HL-60 (cell line): Measurements from ENCODE around the gene FLACC1.

Experiments used
- DNase-seq, 2 experiments: peaks; one replicate each; pipeline ENCODE4 v3.0.0-alpha.2; 2010 to 2020; ENCODE audit warnings: low read depth in 1 of 2, low spot score in 1 of 2
- H3K27ac ChIP-seq: fragments of 250-450 bp; sonication (Bioruptor Pico); replicated peaks from 2 replicates; pipeline ENCODE4 v1.5.1; 2020; ENCODE audit warnings: mild to moderate bottlenecking, moderate library complexity
- H3K27me3 ChIP-seq: fragments of 250-450 bp; sonication (Bioruptor Pico); 2 replicates; pipeline ENCODE4 v1.5.1; 2021; ENCODE audit warnings: mild to moderate bottlenecking, moderate library complexity; ENCODE audit not compliant: insufficient read depth, poor library complexity, severe bottlenecking
- H3K4me3 ChIP-seq: replicated peaks from 2 replicates; pipeline ENCODE4 v1.5.1; 2011; ENCODE audit warnings: mild to moderate bottlenecking, control low read depth, low read length; ENCODE audit not compliant: insufficient read depth
- GABPA ChIP-seq: IDR thresholded peaks from 2 replicates; pipeline ENCODE4 v1.6.1; 2012; ENCODE audit warnings: low read depth
- POLR2AphosphoS5 ChIP-seq: IDR thresholded peaks from 2 replicates; pipeline ENCODE4 v1.6.1; 2012; ENCODE audit warnings: low read depth
- REST ChIP-seq: IDR thresholded peaks from 2 replicates; pipeline ENCODE4 v1.6.1; 2012; ENCODE audit warnings: low read depth; ENCODE audit not compliant: insufficient replicate concordance
- SPI1 ChIP-seq: IDR thresholded peaks from 2 replicates; pipeline ENCODE4 v1.6.1; 2012; ENCODE audit warnings: low read depth, mild to moderate bottlenecking, borderline replicate concordance
- TF ChIP-seq, protein P1 (sequence below): IDR thresholded peaks from one replicate; pipeline ENCODE4 v1.5.1; 2011; ENCODE audit warnings: low read length, control low read depth, inconsistent platforms; ENCODE audit not compliant: insufficient read depth

FLACC1 gene

GRCh38 chr2:201258666-201259615 is 98.2 kb downstream of the FLACC1 start:
- Histone ChIP-seq H3K27ac (peak overlapping the region; percentile 99), H3K27me3 (no peaks in the 10 kb centered on the region), H3K4me3 (peak overlapping the region; percentile 36)
- DNase-seq: peak in 1 of 2 experiments; percentile 85
- TF ChIP-seq SPI1: peak; percentile 1; the same call in 1 of the 2 replicates
- TF ChIP-seq POLR2AphosphoS5: no peak
- TF ChIP-seq GABPA: no peak
- no peak for TF ChIP-seq REST

DNA sequence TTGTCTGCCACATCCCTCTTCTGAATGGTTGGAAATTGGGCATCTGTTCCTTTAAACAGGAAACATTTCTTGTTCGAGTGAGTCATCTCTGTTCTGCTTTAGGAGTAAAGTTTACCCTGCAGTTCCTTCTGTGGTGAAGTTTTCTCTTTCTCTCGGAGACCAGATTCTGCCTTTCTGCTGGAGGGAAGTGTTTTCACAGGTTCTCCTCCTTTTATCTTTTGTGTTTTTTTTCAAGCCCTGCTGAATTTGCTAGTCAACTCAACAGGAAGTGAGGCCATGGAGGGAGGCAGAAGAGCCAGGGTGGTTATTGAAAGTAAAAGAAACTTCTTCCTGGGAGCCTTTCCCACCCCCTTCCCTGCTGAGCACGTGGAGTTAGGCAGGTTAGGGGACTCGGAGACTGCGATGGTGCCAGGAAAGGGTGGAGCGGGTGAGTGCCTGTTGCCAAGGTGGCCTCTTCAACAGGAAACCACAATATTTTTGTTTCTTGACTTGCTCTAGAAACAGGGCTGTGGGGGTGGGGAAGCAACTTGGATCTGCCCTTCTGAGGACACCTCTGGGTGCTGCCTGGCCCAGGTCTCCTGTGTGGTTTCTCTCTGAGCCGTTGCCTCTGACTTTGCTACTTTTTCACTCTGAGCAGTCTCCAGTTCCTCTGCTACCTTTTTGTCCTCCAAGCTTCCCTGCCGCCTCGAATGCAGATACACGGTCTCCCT is 99.0 kb downstream of the FLACC1 start:
- Histone ChIP-seq H3K4me3 (peak overlapping the region; percentile 36), H3K27me3 (no peaks in the 10 kb centered on the region), H3K27ac (peak overlapping the region; percentile 99)
- DNase-seq: peak; percentile 86 to 99
- TF ChIP-seq, protein P1, sequence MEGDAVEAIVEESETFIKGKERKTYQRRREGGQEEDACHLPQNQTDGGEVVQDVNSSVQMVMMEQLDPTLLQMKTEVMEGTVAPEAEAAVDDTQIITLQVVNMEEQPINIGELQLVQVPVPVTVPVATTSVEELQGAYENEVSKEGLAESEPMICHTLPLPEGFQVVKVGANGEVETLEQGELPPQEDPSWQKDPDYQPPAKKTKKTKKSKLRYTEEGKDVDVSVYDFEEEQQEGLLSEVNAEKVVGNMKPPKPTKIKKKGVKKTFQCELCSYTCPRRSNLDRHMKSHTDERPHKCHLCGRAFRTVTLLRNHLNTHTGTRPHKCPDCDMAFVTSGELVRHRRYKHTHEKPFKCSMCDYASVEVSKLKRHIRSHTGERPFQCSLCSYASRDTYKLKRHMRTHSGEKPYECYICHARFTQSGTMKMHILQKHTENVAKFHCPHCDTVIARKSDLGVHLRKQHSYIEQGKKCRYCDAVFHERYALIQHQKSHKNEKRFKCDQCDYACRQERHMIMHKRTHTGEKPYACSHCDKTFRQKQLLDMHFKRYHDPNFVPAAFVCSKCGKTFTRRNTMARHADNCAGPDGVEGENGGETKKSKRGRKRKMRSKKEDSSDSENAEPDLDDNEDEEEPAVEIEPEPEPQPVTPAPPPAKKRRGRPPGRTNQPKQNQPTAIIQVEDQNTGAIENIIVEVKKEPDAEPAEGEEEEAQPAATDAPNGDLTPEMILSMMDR: no peak
- TF ChIP-seq GABPA: no peak
- peak; percentile 92 for TF ChIP-seq POLR2AphosphoS5
- TF ChIP-seq REST: peak; percentile 7
- TF ChIP-seq SPI1: peak; percentile 47

GRCh38 chr2:201257381-201257955 is 99.7 kb downstream of the FLACC1 start:
- Histone ChIP-seq H3K27me3 (no peaks in the 10 kb centered on the region), H3K4me3 (peak overlapping the region; percentile 36), H3K27ac (peak overlapping the region; percentile 99)
- TF ChIP-seq, protein P1: no peak
- TF ChIP-seq REST: no peak
- TF ChIP-seq SPI1: peak; percentile 96
- TF ChIP-seq GABPA: no peak
- DNase-seq: peak; percentile 78 to 89
